MM.1S (cell line): ENCODE results near the gene TMEM204.

Experiments
- DNase-seq: peaks from one replicate; pipeline ENCODE4 v3.0.0-alpha.2; 2015
- H2AFZ ChIP-seq: fragments of 300-600 bp; sonication (generic); 2 replicates; pipeline ENCODE4 v1.6.0; 2016; ENCODE audit warnings: antibody characterized with exemption, low read length
- H3F3A ChIP-seq: fragments of 300-600 bp; sonication (generic); 2 replicates; pipeline ENCODE4 v1.6.1; 2016; ENCODE audit warnings: mild to moderate bottlenecking, antibody characterized with exemption, low read length, moderate library complexity, mixed read lengths; ENCODE audit not compliant: insufficient read depth
- H3K27ac ChIP-seq: fragments of 300-600 bp; sonication (generic); 2 replicates; pipeline ENCODE4 v1.5.1; 2016; ENCODE audit warnings: mild to moderate bottlenecking, low read length
- H3K27me3 ChIP-seq: fragments of 300-600 bp; sonication (generic); replicated peaks from 2 replicates; pipeline ENCODE4 v1.6.0; 2016; ENCODE audit warnings: low read length; ENCODE audit not compliant: insufficient read depth
- H3K36me3 ChIP-seq: fragments of 300-600 bp; sonication (generic); replicated peaks from 2 replicates; pipeline ENCODE4 v1.6.1; 2016; ENCODE audit warnings: mild to moderate bottlenecking, low read length, mixed read lengths; ENCODE audit not compliant: insufficient read depth
- H3K4me1 ChIP-seq: fragments of 300-600 bp; sonication (generic); 2 replicates; pipeline ENCODE4 v1.6.1; 2016; ENCODE audit warnings: low read length, mixed read lengths
- H3K4me2 ChIP-seq: fragments of 300-600 bp; sonication (generic); 2 replicates; pipeline ENCODE4 v1.6.0; 2016; ENCODE audit warnings: low read depth, low read length
- H3K4me3 ChIP-seq: fragments of 300-600 bp; sonication (generic); 2 replicates; pipeline ENCODE4 v1.5.1; 2016; ENCODE audit warnings: low read length, mixed read lengths
- H3K79me2 ChIP-seq: fragments of 300-600 bp; sonication (generic); 2 replicates; pipeline ENCODE4 v1.6.1; 2016; ENCODE audit warnings: mixed run types, low read length, mixed read lengths
- H3K9ac ChIP-seq: fragments of 300-600 bp; sonication (generic); 2 replicates; pipeline ENCODE4 v1.6.1; 2016; ENCODE audit warnings: low read length, mixed read lengths
- H3K9me2 ChIP-seq: fragments of 300-600 bp; sonication (generic); replicated peaks from 2 replicates; pipeline ENCODE4 v1.6.1; 2016; ENCODE audit warnings: mild to moderate bottlenecking, low read length, mixed read lengths; ENCODE audit not compliant: insufficient read depth
- H3K9me3 ChIP-seq: fragments of 300-600 bp; sonication (generic); replicated peaks from 2 replicates; pipeline ENCODE4 v1.6.1; 2016; ENCODE audit warnings: mild to moderate bottlenecking, low read length, mixed read lengths; ENCODE audit not compliant: insufficient read depth
- H4K20me1 ChIP-seq: fragments of 300-600 bp; sonication (generic); 2 replicates; pipeline ENCODE4 v1.6.1; 2016; ENCODE audit warnings: mild to moderate bottlenecking, low read length, moderate library complexity, mixed read lengths; ENCODE audit not compliant: insufficient read depth
- CTCF ChIP-seq: fragments of 300-600 bp; sonication (generic); IDR thresholded peaks from 2 replicates; pipeline ENCODE4 v1.5.1; 2016; ENCODE audit warnings: antibody characterized with exemption, low read length, mixed read lengths
- EZH2 ChIP-seq: fragments of 300-600 bp; sonication (generic); optimal IDR thresholded peaks from 2 replicates; pipeline ENCODE3; 2017; ENCODE audit warnings: low read depth, mild to moderate bottlenecking, antibody characterized with exemption, low read length, mixed read lengths
- EZH2phosphoT487 ChIP-seq: fragments of 300-600 bp; sonication (generic); IDR thresholded peaks from 2 replicates; pipeline ENCODE4 v1.6.1; 2018; ENCODE audit warnings: antibody characterized with exemption, low read length

TMEM204 gene

GRCh38 chr16:1511662-1512569 lies 21.6 kb upstream of the TMEM204 start:
- H4K20me1 ChIP-seq, result no peaks in the 10 kb centered on the region
- H3K4me3 ChIP-seq, result no peak overlapping the region
- H3K4me2 ChIP-seq, result no peak overlapping the region
- H3F3A ChIP-seq, result no peaks in the 10 kb centered on the region
- TF ChIP-seq EZH2phosphoT487 (no peak), CTCF (no peak), EZH2 (no peak)
- H3K9me2 ChIP-seq, result no peaks in the 10 kb centered on the region
- H3K27ac ChIP-seq, result no peak overlapping the region
- no peak overlapping the region for H2AFZ ChIP-seq
- H3K79me2 ChIP-seq, result no peaks in the 10 kb centered on the region
- no peak for DNase-seq
- H3K4me1 ChIP-seq, result no peaks in the 10 kb centered on the region
- no peaks in the 10 kb centered on the region for H3K27me3 ChIP-seq
- no peaks in the 10 kb centered on the region for H3K9me3 ChIP-seq
- no peaks in the 10 kb centered on the region for H3K36me3 ChIP-seq
- no peak overlapping the region for H3K9ac ChIP-seq

GRCh38 chr16:1512774-1513173 lies 20.7 kb upstream of the TMEM204 start:
- H3K27me3 ChIP-seq, result peaks cover under 1% of the 10 kb centered on the region
- no peaks in the 10 kb centered on the region for H3F3A ChIP-seq
- no peak overlapping the region for H3K27ac ChIP-seq
- H3K79me2 ChIP-seq, result no peaks in the 10 kb centered on the region
- no peak overlapping the region for H3K4me2 ChIP-seq
- H3K9ac ChIP-seq, result no peak overlapping the region
- H3K9me2 ChIP-seq, result no peaks in the 10 kb centered on the region
- no peak for DNase-seq
- H2AFZ ChIP-seq, result no peak overlapping the region
- no peaks in the 10 kb centered on the region for H3K4me1 ChIP-seq
- H3K4me3 ChIP-seq, result no peak overlapping the region
- no peaks in the 10 kb centered on the region for H4K20me1 ChIP-seq
- H3K36me3 ChIP-seq, result no peaks in the 10 kb centered on the region
- no peak for TF ChIP-seq EZH2
- TF ChIP-seq CTCF, result no peak
- TF ChIP-seq EZH2phosphoT487, result no peak
- H3K9me3 ChIP-seq, result no peaks in the 10 kb centered on the region

GRCh38 chr16:1514507-1514906 lies 19.0 kb upstream of the TMEM204 start:
- DNase-seq, result no peak
- no peaks in the 10 kb centered on the region for H3K36me3 ChIP-seq

More at GRCh38 chr16:1514507-1514906, 19.0 kb upstream of the TMEM204 start:
- Histone ChIP-seq H3K9me3 (no peaks in the 10 kb centered on the region), H3K9me2 (no peaks in the 10 kb centered on the region), H3K27ac (no peak overlapping the region), H3K9ac (no peak overlapping the region), H4K20me1 (no peaks in the 10 kb centered on the region), H3K4me1 (no peaks in the 10 kb centered on the region), H2AFZ (no peak overlapping the region), H3F3A (no peaks in the 10 kb centered on the region), H3K27me3 (peaks cover 17% of the 10 kb centered on the region), H3K4me2 (no peak overlapping the region), H3K4me3 (no peak overlapping the region), H3K79me2 (no peaks in the 10 kb centered on the region)
- TF ChIP-seq EZH2phosphoT487 (no peak), CTCF (no peak), EZH2 (no peak)
